NCI-H526 (cell line): ENCODE measurements around the gene TCL1B.
"Not testable (repeated sequence)": the region's sequence is repeated elsewhere in the genome, so short reads cannot be mapped to it uniquely, and the experiment has no call there.

ENCODE experiments used
- DNase-seq, 2 experiments: peaks; one replicate each; lab custom pipeline; 2025; lab: John Stamatoyannopoulos, UW

TCL1B gene

GRCh38 chr14:95703341-95703740, 17.1 kb downstream of the TCL1B start:
- no peak for DNase-seq

- DNase-seq, result no peak
These were observed 17.6 kb downstream of the TCL1B start for GRCh38 chr14:95703805-95704204.

GRCh38 chr14:95705518-95705917, 19.3 kb downstream of the TCL1B start:
- no peak for DNase-seq

- DNase-seq, result no peak
These were observed 21.1 kb downstream of the TCL1B start for GRCh38 chr14:95707327-95707726.

GRCh38 chr14:95710106-95710505, 23.9 kb downstream of the TCL1B start:
- no peak for DNase-seq

- DNase-seq, result no peak
These were observed 25.4 kb downstream of the TCL1B start for GRCh38 chr14:95711476-95712176.

GRCh38 chr14:95712398-95712797, 26.2 kb downstream of the TCL1B start:
- no peak for DNase-seq

- DNase-seq, result no peak
These were observed 27.6 kb downstream of the TCL1B start, which contains the start of gene TCL1A for GRCh38 chr14:95713596-95714371. Gene TCL1A, minus strand, starts transcription at chr14:95714125. Its CDS starts 59 bp downstream, at chr14:95714066.

GRCh38 chr14:95722525-95723190, 36.4 kb downstream of the TCL1B start:
- DNase-seq, result no peak

GRCh38 chr14:95725685-95726336, 39.6 kb downstream of the TCL1B start:
- no peak for DNase-seq

- DNase-seq, result peak; percentile 6 to 54
These were observed 41.0 kb downstream of the TCL1B start for GRCh38 chr14:95727056-95727700.

- DNase-seq, result not testable (repeated sequence)
These were observed 43.3 kb downstream of the TCL1B start for GRCh38 chr14:95729402-95730028.

- DNase-seq, result no peak
These were observed 43.9 kb downstream of the TCL1B start for GRCh38 chr14:95730126-95730525.

GRCh38 chr14:95733212-95733611, 47.0 kb downstream of the TCL1B start:
- DNase-seq, result no peak

GRCh38 chr14:95739356-95739755, 53.1 kb downstream of the TCL1B start:
- DNase-seq, result no peak

- DNase-seq, result peak; percentile 85 to 89
These were observed 54.8 kb downstream of the TCL1B start for GRCh38 chr14:95741038-95741490.

GRCh38 chr14:95741781-95742180, 55.6 kb downstream of the TCL1B start:
- no peak for DNase-seq
